GM21447 (cell line): ENCODE data around the gene PPP1R1B.

Source experiments
- ATAC-seq: cut with Tn5 transposase; IDR thresholded peaks from one replicate; pipeline ENCODE4 v1.9.1; 2021; ENCODE audit not compliant: unreplicated experiment

Gene PPP1R1B

DNA sequence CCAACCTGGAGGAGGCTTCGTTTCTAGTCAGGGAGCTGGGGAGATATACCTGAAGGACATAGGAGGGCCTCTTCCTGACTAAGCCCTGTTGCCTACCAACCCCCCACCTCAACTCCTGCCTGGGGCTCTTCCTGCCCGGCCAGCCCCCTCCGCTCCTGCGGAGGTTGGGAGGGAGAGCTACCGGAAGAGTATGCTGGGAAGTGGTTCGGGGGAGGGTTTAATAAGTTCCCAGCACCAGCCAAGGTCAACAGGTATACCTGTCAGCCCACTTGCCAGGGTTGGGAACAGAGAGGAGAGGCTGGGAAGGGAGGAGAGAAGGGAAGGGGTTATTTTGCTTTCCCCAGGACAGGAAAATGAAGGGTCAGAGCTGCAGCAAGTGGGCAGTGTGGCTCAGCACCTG, 4.7 kb downstream of the PPP1R1B start:
- no peak for ATAC-seq

DNA sequence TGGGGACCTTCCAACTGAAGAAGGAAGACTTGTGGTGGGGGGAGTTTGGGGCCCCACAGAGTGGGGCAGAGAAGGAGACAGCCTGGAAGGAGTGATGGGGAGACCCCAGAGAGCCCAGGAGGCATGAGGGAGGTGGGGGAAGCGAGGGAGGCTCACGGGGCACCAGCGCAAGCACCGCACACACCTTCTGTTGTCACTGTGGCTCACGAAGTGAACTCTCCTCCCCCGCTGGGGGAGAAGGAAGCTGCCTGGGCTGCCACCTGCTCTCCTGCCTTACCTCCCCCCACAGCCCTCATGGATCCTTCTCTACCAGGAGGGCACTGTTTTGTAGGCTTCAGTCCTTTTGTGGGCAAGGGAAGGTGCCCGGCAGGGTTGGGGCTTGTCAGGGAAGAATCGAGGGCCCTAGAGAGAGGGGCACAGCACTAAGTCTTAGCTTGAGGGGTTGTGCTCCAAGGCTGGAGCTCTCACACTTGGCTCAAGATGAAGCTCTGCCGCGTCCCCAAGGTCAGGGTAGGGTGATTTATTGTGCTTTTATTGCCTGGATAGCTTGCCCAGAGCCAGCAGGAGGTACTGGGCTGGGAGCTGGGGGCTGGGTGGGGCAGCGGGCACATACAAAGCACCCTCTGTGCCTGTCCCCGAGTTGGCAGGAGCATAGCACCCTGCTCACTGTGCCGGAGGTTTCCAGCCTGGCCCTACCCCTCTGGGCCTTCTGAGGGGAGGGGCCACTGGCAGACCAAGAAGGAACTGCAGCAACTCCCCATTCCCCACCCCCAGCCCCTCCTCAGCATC, 5.6 kb downstream of the PPP1R1B start:
- ATAC-seq, result no peak

DNA sequence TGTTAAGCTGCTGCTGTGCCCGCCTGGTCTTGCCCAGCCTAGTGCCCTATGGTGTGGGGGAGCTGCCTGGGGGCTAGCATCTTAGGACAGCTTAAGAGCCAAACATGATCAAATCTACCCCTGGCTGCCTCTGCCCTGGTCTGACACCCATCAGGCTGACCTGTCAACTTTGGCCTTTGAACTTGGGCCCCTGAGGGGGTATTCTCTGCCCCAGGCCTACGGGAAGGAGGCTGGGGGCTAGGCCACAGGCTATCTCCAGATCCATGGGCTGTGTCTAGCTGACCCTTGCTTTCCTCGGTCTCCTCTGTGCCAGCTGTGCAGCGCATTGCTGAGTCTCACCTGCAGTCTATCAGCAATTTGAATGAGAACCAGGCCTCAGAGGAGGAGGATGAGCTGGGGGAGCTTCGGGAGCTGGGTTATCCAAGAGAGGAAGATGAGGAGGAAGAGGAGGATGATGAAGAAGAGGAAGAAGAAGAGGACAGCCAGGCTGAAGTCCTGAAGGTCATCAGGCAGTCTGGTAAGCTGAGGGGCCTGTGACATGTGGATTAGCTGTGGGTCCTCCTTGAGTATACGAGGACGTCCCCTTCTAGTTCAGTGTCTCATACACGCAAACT, 6.9 kb downstream of the PPP1R1B start:
- ATAC-seq, result no peak

DNA sequence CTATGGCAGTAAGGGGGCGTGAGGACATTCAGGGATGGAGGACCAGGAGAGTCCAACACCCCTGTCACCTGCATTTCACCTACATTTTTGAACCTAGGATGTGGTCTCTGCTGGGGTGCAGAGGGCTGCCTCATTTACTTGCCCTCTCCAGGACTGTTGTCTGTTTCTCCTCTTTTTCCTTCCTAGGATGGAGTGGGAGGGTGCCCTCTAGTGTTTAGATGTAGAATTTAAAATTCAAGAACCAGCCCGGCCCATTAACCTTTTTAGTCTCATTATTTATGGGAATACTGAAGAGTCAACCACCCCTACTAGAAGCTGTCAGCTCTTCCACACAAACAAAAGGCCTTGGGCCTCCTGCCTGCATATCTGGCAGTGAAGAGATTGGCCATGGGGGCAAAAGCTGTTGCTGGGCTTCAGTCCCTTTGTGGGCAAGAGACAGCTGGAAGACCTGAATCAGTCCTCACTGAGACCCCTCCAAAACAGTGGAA, 7.7 kb downstream of the PPP1R1B start:
- ATAC-seq, result no peak

DNA sequence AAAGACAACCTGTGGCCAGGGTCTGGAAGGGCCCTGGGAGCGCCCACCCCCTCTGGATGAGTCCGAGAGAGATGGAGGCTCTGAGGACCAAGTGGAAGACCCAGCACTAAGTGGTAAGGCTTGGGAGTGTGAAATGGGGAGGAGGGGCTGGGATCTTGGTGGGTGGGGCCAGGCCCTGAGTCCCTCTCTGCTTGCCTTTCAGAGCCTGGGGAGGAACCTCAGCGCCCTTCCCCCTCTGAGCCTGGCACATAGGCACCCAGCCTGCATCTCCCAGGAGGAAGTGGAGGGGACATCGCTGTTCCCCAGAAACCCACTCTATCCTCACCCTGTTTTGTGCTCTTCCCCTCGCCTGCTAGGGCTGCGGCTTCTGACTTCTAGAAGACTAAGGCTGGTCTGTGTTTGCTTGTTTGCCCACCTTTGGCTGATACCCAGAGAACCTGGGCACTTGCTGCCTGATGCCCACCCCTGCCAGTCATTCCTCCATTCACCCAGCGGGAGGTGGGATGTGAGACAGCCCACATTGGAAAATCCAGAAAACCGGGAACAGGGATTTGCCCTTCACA, 8.9 kb downstream of the PPP1R1B start:
- no peak for ATAC-seq

DNA sequence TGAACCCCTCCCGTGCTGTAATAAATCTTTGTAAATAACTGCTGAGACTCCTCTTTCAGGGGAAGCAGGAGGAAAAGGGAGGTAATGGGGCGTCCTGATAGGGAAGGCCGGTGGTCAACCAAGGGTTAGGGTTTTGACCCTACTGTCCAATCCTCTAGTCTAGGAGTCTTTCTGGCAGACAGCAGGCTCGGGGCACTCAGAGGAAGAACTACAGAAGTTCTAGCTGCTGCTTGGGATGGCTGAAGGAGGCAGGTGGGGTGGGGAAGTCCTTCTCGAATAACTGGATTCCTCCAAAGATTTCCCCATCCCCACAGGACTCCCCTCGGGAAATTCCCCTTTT, 9.8 kb downstream of the PPP1R1B start:
- ATAC-seq, result peak; percentile 14

DNA sequence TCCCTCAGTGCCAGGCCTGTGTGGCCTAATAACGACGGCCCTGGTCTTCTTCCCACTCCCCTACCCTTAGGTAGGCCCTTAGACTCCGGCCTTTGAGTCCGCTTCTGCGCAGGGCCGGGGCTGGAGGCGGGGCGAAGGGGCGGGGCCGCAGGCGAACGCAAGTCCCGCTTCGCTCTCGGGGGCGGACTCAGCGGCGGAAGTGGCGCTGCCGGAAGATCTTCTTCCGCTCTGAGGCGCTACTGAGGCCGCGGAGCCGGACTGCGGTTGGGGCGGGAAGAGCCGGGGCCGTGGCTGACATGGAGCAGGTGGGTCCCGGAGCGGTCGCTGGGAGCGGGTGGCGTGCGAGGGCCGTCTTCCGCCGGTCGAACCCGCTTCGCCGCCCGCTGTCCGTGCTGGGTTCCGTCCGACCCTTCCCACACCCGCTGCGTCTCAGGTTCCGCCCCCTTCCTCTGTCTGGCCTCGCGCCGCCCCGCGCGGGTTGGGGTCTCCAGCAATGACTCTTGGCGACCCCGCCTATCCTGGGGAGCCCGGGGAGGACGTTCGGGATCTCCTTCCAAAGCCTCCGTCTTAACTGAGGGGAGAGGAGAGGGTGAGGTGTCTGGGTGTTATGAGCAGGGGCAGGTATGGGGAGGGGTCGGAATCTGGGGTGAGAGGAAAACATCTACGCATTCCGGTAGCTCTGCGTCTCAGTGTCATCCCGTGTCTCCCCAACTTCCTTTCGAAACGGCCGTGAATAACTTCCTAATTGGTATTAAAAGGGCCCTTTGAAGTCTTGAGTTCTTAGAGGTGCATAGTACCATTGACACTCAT, 10.4 kb downstream of the PPP1R1B start, which contains the start of gene STARD3:
STARD3 (plus strand) TSS at position 218 of the 810 bp plus-strand sequence. CDS start 16,388 bp downstream, outside the sequence.
- peak; percentile 78 for ATAC-seq

DNA sequence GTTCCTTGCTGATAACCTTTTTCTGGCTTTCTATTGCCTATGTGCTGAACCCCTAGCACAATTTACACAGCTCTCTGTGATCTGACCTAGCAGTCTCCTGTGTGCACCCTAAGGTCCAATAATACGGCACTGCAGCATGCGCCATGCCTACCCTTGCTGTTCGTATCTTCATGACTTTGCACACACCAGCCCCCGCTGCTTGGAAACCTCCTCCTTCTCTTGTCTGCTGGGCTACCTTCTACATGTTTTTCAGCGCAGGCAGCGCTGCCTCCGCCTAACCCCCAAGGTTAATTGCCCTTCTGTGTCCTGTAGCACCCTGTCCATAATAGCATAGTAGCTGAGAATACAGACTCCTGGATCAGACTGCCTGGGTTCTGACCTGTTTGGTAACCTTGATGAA, 11.6 kb downstream of the PPP1R1B start:
- no peak for ATAC-seq

DNA sequence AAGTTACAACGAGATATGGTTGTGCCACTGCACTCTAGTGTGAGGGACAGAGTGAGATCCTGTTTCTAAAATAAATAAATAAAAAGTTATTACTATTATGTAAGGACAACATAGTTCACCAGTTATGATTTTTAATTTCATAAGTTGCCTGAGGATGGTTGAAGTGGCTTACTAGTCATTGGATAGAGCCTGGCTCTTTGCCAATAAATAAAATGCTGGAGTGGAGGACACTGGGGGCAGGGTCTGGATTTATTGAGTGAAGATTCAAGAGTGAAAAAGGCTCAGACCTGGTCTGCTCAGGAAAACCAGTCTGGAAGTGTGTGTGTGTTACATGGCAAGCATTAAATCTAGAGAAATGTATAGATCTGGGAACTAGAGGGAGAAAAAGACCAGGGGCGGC, 12.3 kb downstream of the PPP1R1B start:
- ATAC-seq, result no peak

DNA sequence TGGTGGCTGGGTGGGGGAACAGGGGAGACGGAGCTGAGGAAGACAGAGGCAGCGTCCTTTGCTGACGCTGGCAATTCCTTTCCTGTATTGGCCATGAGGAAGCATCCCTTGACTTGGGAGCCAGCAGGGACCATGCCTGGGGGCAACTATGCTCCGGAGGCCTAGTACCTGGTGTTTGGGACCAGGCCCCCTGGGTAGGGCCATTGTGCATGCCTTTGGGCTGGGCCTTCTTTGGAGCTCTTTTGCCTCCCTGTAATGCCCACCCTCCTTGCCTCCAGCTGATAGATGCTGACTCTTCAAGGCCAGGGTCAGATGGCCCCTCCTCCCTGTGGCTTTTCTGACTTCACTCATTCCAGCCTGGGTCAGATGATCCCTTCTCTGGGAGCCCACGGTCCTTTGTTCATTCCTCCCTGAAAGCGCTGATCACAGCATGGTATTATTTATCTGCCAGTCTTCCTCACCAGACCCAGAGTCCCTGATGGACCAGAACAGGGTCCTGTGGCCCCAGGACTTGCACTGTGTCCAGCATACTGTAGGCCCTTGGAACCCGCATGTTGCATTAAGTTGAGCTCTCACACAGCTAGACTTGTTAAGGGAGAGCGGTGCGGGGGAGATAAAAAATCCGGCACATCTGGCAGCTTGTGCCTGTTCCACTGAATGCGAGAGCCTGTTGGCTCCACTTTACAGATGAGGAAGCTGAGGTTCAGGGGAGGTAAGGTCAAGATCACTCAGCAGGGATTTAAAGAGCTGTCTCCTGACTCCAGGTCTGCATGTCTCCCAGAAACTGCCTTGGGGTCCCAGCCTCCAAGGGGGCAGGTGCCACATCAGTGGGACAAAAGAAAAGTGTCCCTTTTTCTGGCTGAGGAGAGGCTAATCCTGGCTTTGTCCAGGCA, 13.1 kb downstream of the PPP1R1B start:
- ATAC-seq, result no peak

DNA sequence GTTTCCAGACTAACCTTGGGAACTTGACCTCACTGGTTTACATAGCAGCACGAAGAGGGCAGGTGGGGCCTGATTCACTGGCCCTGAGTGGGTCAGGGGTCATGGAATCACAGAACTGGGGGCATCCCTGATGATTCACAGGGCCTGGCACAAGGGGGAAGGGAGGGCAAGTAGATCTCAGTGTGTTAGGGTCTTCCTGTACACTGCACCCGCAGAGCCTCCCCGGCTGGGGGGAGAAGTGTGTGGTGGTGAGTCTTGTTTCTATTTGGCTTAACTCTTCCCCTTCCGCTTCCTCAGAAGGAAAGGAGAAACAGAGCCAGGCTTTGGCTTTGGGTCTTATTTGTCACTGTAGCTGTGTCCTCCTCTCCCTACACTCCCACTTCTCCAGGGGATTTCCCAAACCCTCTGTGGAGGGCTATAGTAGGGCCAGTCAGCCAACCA, 13.9 kb downstream of the PPP1R1B start:
- no peak for ATAC-seq

DNA sequence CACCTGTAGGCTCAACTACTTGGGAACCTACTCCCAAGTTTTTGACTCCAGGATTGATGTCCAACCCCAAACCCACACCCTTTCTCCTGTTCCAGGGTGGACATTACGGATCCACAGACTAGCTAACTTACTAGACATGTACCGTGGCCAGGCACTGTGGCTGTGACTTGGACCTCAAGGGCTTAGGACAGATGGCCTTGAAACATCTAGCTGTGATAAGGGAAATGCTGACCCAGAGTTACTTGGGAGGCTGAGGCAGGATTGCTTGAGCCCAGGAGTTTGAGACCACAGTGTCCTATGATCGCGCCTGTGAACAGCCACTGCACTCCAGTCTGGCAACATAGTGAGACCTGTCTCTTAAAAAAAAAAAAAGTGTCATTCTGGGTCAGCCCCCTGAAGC, 14.3 kb downstream of the PPP1R1B start:
- no peak for ATAC-seq

DNA sequence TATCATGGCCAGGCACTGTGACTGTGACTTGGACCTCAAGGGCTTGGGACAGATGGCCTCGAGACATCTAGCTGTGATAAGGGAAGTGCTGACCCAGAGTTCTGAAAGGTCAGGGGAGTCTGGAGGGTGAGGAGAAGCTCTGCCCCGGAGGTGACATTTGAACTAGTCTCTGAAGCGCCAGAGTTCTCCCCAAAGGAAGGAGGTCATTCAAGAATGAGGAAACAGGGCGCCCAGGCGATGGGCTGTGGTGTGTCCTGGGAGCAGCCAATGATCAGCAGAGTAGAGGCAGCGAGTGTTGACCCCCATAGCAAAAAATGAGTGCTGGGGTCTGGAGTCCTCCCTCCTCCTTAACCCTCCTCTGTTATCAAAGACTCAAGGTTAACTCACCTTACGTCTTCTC, 15.1 kb downstream of the PPP1R1B start:
- ATAC-seq, result no peak

DNA sequence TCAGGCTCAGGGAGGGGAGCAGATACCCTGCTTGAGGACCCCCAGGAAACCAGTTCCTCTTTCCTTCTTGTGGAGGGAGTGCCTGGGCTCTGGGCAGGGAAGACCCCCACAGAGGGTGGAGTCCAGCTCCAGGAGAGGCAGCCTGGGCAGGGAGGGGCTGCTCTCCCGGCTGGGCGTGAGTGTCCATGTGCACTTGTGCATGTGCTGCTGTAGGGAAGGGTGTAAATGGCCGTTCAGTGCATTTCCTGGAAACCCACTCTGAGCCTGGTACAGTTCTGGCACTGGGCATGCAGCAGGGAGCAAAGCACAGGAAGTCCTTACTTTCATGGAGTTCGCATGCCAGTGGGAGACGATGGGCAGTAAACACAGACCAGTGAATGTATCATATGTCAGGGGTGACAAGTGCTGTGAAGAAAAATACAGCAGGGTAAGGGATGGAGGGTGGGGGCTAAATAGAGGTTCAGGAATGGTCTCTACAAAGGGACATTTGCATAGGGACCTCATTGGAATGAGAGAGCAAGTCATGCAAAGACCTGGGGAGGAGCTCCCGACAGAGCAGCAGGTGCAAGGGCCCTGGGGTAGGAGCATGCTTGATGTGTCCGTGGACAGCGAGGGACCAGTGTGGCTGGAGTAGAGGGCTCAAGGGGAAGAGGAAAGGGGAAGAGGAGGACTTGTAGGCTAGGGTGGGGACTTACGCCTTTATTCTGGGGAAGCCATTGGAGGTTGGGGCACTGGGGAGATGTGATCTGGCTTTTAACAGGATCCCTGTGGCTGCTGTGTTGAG, 15.7 kb downstream of the PPP1R1B start:
- ATAC-seq, result no peak

DNA sequence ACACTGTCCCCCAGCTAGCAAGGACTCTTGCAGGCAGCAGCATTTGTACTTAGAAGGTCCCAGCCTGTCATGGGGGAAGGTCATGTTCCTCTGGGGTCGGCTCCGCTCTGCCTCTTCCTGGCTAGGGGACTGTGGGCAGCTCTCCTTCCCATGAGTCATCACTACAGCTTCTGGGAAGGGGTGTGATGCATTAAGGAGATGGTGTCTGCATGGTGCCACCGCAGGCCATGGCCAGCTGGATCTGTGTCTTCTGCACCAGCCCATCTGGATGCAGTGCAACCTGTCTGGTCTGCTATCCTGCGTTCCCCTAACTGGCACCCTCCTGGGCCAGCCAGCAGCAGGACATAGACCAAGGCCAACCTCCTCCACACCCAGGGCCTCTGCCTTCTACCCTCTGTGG, 16.5 kb downstream of the PPP1R1B start:
- no peak for ATAC-seq

DNA sequence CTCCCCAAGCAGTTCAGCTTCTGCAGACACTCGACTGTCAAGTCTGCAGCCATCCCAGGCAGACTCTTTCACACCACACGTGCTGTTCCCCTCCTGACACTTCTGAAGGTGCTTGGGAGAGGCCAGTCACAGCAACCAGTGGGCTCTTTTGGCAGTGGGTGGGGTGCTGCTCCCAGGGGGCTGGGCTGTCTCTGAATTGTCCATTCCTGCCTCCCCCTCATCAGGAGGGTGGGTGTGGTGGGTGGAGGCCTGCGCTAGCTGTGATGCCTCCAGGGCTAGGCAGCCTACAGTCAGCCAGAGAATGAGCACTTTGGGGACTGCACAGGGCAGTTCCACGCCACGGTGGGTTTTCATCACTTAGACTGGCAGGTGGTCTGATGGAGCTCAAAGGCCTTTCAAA, 20.5 kb downstream of the PPP1R1B start:
- ATAC-seq, result no peak

DNA sequence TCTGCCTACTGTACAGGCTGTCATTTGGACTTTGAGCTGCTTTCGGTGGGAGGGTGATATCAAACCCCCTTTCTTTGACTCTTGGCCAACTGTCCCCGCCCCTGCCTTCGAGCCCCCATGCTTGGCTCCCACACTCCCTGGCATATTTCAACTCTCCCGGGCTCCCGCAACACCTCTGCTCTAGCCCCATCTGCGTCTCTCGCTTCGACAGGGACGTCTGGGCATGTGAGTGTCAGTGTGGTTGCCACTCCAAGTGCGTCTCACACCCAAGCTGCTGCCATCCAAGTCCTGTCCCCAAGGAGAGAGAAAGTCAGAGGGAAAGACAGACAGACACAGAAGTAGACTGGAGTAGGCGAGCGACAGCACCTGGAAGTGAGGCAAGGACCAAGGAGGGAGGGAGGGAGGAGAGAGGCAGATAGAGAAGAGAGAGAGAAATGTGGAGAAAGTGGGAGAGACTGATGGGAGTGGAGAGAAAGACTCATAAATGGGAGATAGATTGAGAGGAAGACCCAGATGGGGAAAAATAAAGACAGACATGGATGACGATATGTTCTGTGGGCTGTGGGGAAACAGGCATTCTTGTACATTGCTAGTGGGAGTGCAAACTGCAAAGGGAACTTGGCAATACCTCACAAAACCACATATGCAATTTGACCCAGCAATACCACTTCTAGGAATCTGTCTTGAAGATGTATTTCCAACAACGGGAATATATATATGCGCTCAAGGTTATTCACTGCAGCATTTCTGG, 22.0 kb downstream of the PPP1R1B start:
- no peak for ATAC-seq

DNA sequence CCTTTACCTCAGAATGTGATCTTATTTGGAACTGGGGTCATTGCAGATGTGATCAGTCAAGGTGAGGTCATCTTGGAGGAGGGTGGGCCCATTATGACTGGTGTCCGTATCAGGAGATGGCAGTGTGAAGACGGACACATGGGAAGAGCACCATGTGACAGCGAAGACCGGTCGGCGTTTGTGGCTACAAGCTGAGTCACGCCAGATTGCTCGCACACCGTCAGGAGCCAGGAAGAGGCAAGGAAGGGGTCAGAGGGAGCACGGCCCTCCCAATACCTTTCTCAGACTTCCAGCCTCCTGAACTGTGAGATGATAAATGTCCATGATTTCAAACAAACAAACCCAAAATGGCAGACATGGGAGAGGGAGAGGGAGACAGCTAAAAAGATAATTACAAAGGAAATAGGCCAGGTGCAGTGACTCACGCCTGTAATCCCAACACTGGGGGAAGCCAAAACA, 23.4 kb downstream of the PPP1R1B start:
- ATAC-seq, result no peak
